NCI-H2196 treated with DMSO at 0.1 percent for 48 hours (cell line): Measurements from ENCODE around the gene HSPBAP1.
"Not testable (repeated sequence)": the region's sequence is repeated elsewhere in the genome, so short reads cannot be mapped to it uniquely, and the experiment has no call there.

Experiments
- DNase-seq: peaks from one replicate; lab custom pipeline; 2025; ENCODE audit not compliant: unreplicated experiment; lab: John Stamatoyannopoulos, UW

Gene HSPBAP1

GRCh38 chr3:122786066-122786465 is 7.6 kb downstream of the HSPBAP1 start:
- no peak for DNase-seq

DNA sequence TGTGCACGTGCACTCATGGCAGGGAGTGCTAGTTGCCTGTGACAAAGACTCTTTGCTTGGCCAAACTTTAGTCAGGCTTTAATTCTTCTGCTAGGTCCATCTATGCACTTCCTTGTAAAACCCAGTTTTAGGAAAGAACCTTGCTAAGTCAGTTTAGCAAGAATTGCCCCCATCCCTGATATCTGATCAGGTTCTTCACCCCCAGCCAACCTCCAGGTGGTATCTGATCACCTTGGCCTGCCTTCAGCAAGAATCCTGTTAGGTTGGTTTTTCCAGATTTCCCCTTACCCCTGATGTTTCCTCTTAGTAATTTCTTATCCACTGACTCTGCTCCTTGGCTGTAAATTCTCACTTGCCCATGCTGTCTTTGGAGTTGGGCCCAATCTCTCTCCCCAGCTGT is 8.4 kb downstream of the HSPBAP1 start:
- DNase-seq: no peak

GRCh38 chr3:122784436-122784835 is 9.2 kb downstream of the HSPBAP1 start:
- DNase-seq: no peak

DNA sequence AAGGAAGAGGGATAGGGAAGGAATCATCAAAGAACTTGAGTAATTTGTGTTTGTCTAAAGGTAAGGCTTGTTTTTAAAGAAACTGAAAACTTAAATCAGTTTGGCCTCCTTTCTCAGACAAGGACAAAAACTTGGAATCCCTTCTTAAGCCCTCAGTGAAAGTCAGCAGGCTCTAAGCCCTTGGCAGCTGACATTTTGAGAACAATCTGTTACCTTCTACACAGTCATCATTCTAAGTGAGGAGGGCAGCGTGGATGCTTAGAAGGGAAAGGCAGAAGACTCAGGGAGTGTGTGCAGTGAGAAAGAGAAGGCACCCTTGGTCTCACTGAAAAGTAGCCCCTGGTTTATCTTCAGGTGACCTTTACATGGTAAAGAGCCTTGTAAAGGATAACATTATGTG is 10.8 kb downstream of the HSPBAP1 start:
- no peak for DNase-seq

DNA sequence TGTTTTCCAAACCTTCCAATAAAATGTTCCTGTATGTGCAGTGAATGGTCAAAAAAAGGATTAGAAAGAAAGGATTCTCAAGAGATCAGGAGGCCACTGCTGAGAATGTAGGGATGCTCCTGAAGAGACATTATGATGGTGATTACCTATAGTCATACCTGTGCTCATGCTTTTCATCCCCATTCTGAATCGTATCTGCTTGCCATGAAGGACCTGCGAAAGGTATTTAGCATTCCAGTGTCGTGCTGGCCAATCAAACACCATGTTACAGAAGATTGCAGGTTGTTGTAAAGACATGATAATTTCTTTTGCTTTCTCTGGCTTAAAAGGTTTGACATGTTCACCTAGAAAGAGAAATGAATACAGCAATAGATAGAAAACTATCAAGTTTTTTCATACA is 16.1 kb downstream of the HSPBAP1 start:
- no peak for DNase-seq

DNA sequence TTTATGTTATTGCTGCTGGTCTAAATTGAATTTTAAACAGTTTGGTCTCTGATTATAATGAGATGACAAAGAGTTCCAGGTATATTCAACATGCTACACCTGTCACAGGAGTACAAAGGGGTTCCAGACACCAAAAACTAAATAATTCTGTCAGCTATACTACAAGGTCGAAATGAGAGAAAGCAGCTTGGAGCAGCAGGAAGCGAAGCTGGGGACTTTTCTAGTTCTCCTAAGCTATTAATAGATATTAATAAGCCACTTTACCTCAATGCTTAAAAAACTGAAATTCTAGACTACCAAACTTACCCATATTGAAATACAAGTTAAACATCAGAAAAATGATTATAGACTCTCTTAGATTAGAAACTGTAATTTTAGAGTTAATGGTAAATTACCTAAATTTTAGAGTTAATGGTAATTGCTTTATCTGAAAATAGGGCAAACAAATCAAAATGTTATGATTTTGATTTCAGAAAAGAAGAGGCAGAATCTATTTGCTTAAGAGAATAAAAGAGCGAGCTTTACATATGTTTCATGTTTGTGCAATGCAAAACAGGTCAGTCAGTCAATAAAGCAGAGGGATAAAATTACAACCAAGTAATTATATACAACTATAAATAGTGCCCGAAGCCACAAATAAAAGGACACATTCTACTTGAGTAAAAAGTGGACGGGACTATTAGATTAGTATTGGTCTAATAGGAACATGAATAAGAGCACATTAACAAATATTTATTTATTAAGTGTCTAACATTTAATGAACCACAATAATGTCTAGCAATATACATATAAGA is 16.8 kb downstream of the HSPBAP1 start:
- no peak for DNase-seq

DNA sequence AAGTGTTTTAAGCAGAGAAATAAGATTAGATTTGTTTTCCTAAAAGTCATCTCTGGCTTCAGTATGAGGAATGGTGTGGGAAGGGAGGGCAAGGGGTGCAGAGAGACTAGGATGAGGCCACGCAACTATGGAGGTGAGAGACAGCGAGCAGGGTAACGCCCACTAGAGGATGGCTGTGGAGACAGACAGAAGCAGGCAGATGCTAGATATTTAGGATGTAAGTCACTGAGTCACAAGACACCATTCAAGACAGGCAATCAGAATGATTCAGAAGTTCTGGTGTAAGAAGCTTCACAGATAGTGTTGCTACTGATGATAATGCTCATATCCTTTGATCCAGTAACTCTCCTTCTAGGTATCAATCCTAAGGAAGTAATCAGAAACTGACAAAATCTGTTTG is 19.1 kb downstream of the HSPBAP1 start:
- DNase-seq: no peak

DNA sequence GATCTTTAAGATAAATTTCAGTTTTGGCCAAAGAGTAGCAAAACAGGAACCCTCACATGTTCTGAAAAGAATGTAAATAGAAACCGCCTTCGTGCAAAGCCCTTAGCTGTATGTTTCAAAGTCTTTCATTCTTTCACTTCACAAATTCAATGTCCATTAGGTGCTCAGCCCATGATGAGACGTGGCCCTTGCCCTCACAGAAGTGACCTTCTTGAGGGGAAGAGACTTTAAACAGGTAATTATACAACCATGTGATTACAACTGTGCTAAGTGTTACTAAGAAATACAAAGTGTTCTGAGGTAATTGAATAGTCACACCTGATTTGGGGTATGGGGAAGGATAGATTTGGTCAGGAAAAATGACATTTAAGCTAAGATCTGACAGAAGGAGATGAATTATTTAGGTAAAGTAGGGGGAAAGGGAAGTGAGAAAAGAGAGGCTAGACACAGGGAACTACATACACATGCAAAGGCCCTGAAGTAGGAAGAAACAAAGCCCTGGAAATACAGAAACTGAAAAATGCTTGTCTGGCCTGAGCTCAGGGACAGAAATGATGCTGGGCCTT is 19.6 kb downstream of the HSPBAP1 start:
- DNase-seq: no peak

DNA sequence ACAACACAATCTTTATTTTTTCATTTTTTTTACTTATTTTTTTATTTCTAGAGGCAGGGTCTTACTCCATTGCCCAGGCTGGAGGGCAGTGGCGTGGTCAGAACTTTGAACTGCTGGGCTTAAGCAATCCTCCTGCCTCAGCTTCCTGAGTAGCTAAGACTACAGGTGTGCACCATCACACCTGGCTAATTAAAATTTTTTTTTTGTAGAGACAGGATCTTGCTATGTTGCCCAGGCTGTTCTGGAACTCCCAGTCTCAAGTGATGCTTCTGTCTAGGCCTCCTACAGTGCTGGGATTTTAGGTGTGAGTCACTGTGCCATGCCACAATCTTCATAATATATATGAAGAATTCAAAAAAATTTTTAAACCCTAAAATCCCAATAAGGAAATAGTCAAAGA is 20.8 kb downstream of the HSPBAP1 start:
- DNase-seq: no peak

- DNase-seq: no peak
Observed at GRCh38 chr3:122770521-122771202, 23.0 kb downstream of the HSPBAP1 start.

GRCh38 chr3:122767540-122768372 is 25.9 kb downstream of the HSPBAP1 start:
- no peak for DNase-seq

- no peak for DNase-seq
Observed at GRCh38 chr3:122766430-122766829, 27.2 kb downstream of the HSPBAP1 start.

DNA sequence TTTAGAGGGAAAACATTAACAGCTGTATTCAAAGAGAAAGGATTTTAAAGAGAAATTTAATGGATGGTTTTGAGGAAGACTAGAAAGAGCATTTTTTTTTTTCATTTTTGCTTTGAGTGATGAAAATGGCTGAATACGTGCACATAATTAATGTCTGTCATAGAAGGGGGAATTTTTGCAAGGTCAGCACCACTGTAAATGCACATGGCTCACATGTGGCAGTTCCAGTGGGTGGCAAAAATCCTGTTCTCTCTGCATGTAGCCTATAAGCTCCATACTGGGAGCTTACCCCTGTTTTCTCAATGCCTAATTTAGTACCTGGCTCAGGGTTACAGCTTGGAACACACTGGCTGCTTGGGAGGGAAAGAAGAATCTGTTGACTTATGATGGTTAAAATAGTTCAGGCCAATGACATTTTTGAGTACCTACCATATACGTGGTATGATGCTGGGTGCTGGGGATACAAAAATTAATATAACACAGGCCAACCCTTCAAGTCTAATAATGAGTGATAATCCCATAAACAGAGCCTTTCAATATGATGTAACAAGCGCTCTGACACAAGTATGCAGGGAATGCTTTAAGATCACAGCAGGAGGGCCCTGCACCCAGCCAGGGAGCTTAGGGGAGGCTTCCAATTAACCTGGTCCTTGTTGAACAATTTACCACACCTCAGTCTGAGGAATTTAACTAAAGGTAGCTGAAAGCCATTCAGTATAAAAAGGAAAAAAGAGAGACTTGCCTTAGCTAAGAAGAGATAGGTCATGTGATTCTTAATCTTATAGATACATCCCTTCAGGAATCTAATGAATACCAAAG is 33.0 kb downstream of the HSPBAP1 start:
- no peak for DNase-seq

DNA sequence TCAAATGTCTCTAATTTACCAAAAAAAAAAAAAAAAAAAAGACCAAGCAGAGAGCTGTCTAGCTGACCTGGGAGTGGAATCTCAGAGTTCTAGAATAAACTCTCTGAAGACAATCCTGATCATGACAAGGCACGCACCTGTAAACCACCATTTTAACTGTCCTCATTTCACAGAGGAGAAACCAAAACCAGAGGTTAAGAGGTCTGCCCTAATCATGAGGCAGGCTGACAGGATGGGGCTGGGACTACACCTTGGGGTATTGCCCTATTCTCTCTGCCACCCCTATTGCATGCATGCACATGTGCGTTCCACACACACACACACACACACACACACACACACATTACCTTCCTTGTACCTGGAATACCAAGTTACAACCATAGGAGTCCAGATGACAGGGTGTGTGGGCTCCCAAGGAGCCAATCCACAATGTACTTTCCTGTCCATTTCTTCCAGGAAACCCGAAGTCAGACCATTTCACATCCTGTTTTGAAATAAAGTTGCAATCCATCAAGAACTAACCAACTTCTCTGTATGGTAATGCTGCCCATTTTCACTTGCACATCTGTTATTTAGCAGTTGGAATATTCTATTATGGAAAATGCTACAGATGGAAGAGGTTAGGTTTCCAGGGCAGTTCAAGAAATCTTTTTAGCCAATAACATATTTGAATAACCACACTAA is 34.6 kb downstream of the HSPBAP1 start:
- DNase-seq: no peak

DNA sequence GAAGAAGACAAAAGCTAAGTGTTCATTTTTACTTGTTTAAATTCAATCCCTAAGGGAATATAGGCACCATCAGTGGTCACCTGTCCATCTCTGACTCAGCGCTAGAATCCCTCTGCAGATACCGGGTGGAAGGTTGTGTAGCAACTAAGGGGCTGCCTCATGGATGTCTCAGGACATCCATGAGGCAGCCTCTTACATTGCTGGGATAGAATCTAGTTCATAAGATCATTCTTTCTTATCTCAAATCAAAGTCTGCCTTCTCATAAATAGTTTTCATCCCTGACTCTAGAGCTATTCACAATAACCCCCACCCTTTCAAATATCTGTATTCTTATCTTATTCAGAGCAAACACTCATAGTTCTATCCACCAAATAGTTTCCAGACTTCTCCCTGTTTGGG is 38.1 kb downstream of the HSPBAP1 start:
- DNase-seq: no peak

DNA sequence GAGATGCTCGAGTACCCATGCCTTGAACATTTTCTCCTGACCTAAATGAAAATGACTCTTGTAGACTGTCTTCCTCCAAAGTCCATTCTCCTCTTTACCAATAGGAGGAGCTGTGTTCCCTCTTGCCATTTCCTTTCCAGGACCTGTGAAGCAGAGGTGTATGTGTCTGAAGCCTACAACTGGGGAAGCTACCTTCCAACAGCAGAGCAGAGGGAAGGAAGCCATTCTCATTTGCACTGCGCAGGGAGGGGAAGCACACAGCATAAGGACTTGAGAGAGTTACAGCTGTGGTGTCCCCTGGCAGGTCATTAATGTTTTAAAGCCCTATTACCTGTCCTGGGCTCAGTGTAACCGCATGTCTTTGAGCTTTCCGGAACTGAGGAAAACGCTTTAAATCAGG is 38.7 kb downstream of the HSPBAP1 start:
- DNase-seq: no peak

GRCh38 chr3:122748347-122748746 is 45.3 kb downstream of the HSPBAP1 start:
- DNase-seq: no peak

GRCh38 chr3:122747295-122747694 is 46.3 kb downstream of the HSPBAP1 start:
- DNase-seq: not testable (repeated sequence)

DNA sequence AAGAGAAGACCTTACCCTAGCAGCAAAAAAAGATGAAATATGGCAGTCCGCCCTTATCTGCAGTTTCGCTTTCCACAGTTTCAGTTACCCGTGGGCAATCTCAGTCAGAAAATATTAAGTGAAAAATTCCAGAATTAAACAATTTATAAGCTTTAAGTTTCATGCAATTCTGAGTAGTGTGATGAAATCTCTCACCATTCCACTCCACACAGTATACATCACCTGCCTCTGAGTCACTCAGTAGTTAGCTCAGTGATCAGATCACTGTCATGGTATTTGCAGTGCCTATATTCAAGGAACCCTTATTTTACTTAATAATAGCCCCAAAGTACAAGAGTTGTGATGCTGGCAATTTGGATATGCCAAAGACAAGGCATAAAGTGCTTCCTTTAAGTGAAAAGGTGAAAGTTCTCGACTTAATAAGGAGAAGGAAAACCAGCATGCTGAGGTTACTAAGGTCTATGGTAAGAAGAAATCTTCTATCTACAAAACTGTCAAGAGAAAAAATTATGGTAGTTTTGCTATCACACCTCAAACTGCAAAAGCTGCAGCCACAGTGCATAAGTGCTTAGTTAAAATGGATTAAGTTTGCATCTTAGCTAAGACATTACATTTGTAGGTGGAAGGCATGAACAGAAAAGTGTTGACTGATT is 48.1 kb downstream of the HSPBAP1 start:
- DNase-seq: no peak
